ENCODE data around the gene SUMF1.

- TF ChIP-seq CTCF (IDR thresholded peaks at IDR 0.05; ENCODE audit: low read length) (no peak), EZH2 (optimal IDR thresholded peaks at IDR 0.05; ENCODE audit: low read depth, low read length) (no peak)
Measured at GRCh38 chr3:4401441-4401840, 65.6 kb downstream of the SUMF1 start.
